Suppressor macrophage (primary cell): ENCODE data around the gene ARPC5.
"Not testable (repeated sequence)": the region's sequence is repeated elsewhere in the genome, so short reads cannot be mapped to it uniquely, and the experiment has no call there.

Experiments
- DNase-seq, 4 experiments: peaks; one replicate each; pipeline ENCODE4 v3.0.0-alpha.2; 2020 to 2022

The ARPC5 gene

GRCh38 chr1:183645531-183645930, 9.9 kb upstream of the ARPC5 start:
- DNase-seq: no peak

GRCh38 chr1:183642166-183642565, 6.6 kb upstream of the ARPC5 start:
- no peak for DNase-seq

- no peak for DNase-seq
These were observed 4.6 kb upstream of the ARPC5 start for GRCh38 chr1:183640193-183640592.

- peak in 2 of 4 experiments; percentile 57 to 62 for DNase-seq
These were observed 3.2 kb upstream of the ARPC5 start for GRCh38 chr1:183638649-183639387.

- DNase-seq: no peak
These were observed 1.2 kb upstream of the ARPC5 start for GRCh38 chr1:183636783-183637182.

- peak in 1 of 4 experiments; percentile 62 for DNase-seq
These were observed 725 bp upstream of the ARPC5 start for GRCh38 chr1:183636334-183636682.

- peak; percentile 49 to 80 (median 67) for DNase-seq
These were observed 431 bp downstream of the ARPC5 start for GRCh38 chr1:183635099-183635605.

DNA sequence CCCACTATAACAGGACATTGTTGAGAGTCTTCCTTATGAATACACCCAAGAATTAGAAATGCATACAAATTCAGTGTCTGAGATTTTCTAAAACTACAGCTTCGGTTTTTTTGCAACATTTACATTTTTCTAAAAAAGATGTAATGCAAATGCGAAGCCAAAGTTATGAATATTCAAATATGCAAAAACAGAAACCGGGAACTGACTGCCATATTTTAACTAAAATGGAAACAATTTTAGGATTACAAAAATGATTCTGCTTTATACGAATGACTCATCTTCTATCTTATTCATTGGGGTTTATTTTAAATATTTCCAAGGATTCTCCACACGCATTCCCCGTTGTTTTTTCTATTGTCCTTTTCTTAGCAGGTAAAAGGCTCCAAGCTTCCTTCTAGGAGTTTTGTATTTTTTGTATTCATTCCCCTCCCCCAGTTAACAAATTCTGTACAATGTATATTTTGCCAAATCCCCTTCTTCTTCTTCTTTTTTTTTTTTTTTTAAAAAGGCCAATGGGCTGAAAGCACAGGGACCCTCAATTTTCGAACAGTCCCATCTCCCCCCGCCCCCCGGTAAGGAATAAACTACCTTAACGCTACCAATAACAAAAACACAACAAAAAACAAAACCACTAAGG, 1.0 kb downstream of the ARPC5 start:
- peak in 2 of 4 experiments; percentile 47 to 59 for DNase-seq

GRCh38 chr1:183633676-183634343, 1.8 kb downstream of the ARPC5 start:
- peak; percentile 45 to 82 (median 66) for DNase-seq

- no peak for DNase-seq
These were observed 2.6 kb downstream of the ARPC5 start for GRCh38 chr1:183632964-183633363.

DNA sequence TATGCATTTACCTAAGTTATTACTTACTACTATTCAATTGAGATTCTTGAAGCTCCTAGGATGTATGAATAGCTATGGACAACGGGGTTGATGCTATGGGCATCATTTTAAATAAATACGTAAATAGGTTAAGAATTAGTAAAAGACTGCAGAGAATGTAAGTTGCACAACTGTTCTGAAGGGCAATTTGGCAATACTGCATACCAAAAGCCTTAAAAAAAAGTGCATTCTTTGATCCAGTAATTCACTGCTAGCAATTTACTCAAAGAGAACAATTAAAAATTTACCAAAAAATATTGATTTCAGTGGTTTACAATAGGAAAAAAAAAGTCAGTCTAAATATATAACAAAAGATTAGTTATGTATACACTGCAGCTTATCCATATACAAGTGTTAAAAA, 3.5 kb downstream of the ARPC5 start:
- DNase-seq: no peak

GRCh38 chr1:183630748-183631147, 4.8 kb downstream of the ARPC5 start:
- DNase-seq: no peak

DNA sequence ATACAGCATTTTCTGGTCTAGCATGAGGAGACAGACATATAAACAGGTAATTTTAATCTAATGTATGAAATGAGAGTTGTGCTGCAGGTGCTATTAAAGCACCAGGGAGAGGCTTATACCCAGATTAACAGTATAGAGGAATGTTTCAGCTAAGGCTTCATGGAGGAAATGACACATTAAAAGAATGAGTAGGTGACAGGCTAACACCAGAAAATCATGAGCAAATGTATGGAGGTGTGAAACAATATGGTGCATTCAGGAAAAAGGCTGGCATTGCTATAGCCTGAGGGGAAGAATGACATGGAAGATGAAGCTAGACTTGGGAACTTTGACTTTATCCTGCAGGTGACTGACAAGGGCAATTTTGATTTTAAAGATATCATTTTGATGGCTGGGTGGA, 7.0 kb downstream of the ARPC5 start:
- DNase-seq: no peak

DNA sequence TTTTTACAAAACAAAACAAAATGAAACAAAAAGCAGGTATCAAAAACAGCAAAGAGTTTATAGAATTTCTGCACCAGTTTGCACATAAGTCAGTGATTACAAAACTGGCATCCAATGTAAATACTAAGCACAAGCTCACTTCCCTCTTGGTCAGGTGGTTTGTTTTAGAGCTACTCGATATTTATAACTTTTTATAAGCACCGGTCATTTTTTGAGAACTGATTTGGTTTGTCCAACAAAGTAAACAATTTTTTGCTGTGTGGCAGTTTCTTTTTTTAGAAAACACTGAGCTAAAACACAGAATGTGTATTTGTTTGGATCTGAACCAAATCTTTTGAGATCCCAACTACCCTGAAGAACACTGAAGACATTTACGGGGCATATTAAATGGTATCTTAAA, 9.3 kb downstream of the ARPC5 start:
- peak in 3 of 4 experiments; percentile 43 to 73 (median 69) for DNase-seq

DNA sequence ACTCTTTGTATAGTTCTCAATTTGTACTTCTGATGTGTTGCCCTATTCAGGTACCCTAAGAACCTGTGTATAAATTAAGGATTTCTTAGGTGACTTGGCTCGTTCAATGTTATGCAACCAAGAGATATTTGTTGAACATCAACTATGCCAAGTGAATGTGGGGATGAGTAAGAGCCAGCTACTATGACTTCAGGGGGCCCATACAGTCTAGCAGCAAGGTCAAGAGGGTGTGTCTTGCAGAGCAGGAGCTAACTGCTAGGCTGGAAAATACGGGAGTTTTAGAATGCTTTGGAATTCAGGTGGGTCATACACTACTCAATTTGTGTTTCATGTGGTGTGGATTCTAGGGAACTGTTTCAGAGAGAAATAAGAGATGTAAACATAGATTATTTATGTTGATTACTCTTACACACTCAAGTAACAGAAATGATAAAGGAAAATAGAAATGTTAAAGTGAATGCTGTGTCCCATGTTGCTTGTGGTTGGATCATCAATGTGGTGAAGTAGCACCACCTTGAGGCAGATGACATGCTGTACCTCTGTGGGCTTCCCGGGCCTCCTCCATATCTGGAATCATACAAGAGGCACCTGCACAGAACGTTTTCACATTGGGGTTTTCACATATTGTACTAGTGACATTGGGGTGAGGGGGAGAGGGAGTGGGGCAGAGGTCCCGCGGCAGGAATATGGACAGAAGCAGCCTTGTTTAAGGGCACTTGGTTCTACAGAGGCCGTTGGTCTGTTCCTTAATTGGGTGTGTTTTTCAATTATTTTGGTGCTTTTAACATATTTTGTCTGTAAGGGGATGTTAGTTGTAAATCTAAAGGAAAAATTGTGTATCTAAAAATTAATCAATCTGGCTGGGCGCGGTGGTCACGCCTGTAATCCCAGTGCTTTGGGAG, 12.4 kb downstream of the ARPC5 start:
- DNase-seq: peak; percentile 35 to 65 (median 54)

DNA sequence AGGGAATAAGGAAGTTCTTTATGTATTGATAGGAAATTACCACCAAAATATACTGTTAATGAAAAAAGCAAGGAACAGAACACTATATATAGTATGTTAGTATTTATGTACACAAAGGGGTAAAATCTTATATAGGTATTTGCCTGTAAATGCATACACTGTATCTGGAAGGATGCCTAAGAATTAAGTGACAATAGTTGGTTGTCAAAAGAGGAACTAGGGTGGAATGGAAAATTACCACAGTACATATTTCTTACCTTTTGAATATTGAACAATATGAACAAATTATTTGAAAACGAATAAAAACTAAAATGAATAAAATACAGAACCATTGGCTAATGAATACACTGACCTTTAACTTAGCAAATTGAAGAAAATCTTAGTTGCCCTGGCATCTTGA, 13.6 kb downstream of the ARPC5 start:
- no peak for DNase-seq

DNA sequence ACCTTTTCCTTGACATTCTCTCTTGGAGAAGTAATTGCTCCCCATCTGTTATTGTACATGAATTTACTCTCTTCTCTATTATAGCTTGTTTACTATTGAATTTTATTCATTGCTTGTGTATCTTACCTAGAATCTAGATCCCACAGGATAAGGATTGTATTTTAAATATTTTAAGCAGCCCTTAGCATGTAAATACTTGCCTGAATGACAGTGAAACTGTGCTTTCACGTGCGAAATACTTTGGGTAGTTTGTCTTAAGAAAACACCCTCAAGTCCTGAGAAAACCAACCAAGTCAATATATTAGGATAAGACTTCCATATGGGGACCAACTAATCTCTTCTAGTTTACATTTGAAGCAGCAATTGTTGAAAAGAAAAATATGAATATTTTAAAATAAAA, 15.3 kb downstream of the ARPC5 start:
- DNase-seq: no peak

DNA sequence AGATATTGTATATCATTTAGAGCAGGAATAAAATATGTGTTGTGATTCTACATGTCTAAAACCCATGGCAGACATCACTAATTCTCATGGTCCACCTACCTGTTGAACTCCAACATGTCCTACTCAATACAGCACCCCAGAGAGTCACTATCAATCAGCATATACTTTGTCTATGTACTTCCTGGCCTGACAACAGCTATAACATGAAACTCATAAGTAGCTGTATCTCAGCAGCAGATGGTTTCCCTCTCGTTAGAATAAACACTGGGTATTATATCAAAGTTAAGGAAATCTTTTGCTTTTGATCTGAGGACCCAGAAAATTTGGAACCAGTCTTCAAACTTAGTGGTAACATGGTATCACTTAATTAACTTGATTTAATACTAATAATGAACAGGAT, 15.8 kb downstream of the ARPC5 start:
- DNase-seq: no peak

- DNase-seq: not testable (repeated sequence)
These were observed 17.4 kb downstream of the ARPC5 start for GRCh38 chr1:183618202-183618601.

GRCh38 chr1:183612975-183613374, 22.6 kb downstream of the ARPC5 start:
- DNase-seq: not testable (repeated sequence)

- DNase-seq: no peak
These were observed 23.2 kb downstream of the ARPC5 start for GRCh38 chr1:183612407-183612806.

DNA sequence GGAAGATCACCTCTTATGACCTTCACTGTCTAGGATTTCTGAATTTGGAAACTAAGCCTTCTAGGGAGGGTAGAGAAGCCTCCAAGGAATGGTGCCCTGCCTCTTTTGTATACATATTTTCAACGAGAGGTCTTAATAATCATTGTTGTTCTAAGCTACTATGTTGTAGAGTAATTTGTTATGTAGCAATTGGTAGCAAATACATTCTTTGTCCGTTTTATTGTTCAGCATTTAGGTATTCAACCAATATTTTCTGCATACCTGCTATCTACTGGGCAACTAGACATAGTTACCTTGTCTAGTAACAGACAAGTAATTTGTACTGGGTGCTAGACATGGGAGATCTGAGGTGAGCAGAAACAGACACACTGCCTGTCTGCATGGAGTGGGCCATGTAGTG, 24.6 kb downstream of the ARPC5 start:
- no peak for DNase-seq
